Pancreas (tissue), 10 donors: ENCODE results near the gene IWS1. TPM values are rescaled to one million over a fixed set of nuclear protein-coding genes. Genes with fewer than 3 reads are reported as not detected.
A peak's percentile ranks its signal among the peaks of the same experiment; 100 is the strongest.

Experiments used
- ATAC-seq, 4 donors: fragments of 200-7000 bp; cut with Tn5 transposase; one replicate each; pipeline versions ENCODE4 v1.8.0 to v1.9.1; 2020; ENCODE audit warnings: mild to moderate bottlenecking in 4 of 4, moderate library complexity in 4 of 4
- DNase-seq, 6 donors: peaks; one replicate each; pipeline ENCODE4 v3.0.0-alpha.2; 2020
- FAIRE-seq: peaks from 2 replicates; lab custom pipeline; 2012; peaks lifted over from hg19 to GRCh38; lab: Jason Lieb, UNC
- H3K27ac ChIP-seq, 4 donors: fragments of 200-600 bp; sonication (generic); 1 replicate in 3 of 4; 2 replicates in 1 of 4; pipeline versions ENCODE4 v1.5.0 to v1.8.0; 2020
- H3K27me3 ChIP-seq, 4 donors: fragments of 200-600 bp; one replicate each; pipeline ENCODE4 v1.8.0; 2021
- H3K36me3 ChIP-seq, 3 donors: fragments of 200-600 bp; sonication (generic) in 1 of 3; one replicate each; pipeline versions ENCODE4 v1.5.0 to v1.8.0; 2020 to 2021
- H3K4me1 ChIP-seq, 3 donors: fragments of 200-600 bp; one replicate each; pipeline ENCODE4 v1.8.0; 2021
- H3K4me3 ChIP-seq, 4 donors: fragments of 200-600 bp; sonication (generic) in 2 of 4; one replicate each; pipeline versions ENCODE4 v1.5.0 to v1.8.0; 2020 to 2021
- H3K9me3 ChIP-seq, 4 donors: fragments of 200-600 bp; one replicate each; pipeline ENCODE4 v1.8.0; 2021
- WGBS, 2 donors: extraction: QIAGEN DNeasy Blood & Tissue Kit; methylation state at CpG; one replicate each; pipeline ENCODE4 v1.1.7; 2013; 5-methylcytosine and 5-hydroxymethylcytosine counted together
- intact Hi-C, 3 donors: fragments of 100-400 bp; cut with DNase I; formaldehyde crosslinking; loops; one replicate each; pipeline versions ENCODE4 v1.11.1 to v1.14.2; 2022
- polyA plus RNA-seq, 2 donors: library from polyadenylated mRNA; stranded (reverse); fragments of 200-250 nt; gene quantifications; one replicate each; pipeline ENCODE4 v1.2.3, GENCODE V29; 2013
- total RNA-seq, 6 donors: library from RNA; stranded (reverse); fragmentation: NEBNext Ultra II Directional in 4 of 6; extraction: Animal tissue kit (Norgen Biotek cat#: 25700) in 4 of 6; gene quantifications; one replicate each; pipeline versions ENCODE4 v1.2.1 to v1.2.4, GENCODE V29; 2021 to 2023
- TF ChIP-seq, protein P1 (sequence below), 4 donors: fragments of 200-600 bp; sonication (generic) in 3 of 4; IDR thresholded peaks; one replicate each; pipeline versions ENCODE4 v1.5.0 to v1.8.0; 2021; ENCODE audit warnings: antibody characterized with exemption in 4 of 4
- donor health status: healthy with polysubstance abuse.
- donor health status: DM: no; HTN: no; CAD: no; lungs with moderate emphysema.
- donor health status: DM: no; HTN: no; CAD: no.
- donor health status: control.
- donor health status: control.
- donor health status: Bipolar disorder and iron deficiency.
- donor health status: DM: yes; HTN: yes; CAD: no.
- donor health status: DM: no; HTN: no; CAD: no.
- donor health status: DM: no; HTN: no; CAD: no.
- donor health status: DM: yes; HTN: yes; CAD: no.

IWS1 gene
- total and polyA plus RNA-seq, 8 donors, result 9.7 to 22.3 (median 13.9) TPM

- FAIRE-seq (no peak), ATAC-seq (peak in 3 of 4 donors; percentile 39 to 51 (median 50)), DNase-seq (peak in 1 of 6 donors; percentile 39)
- WGBS, 2 donors, result 92 to 93% methylated on average over 14 of the region's 14 CpGs
- Histone ChIP-seq H3K9me3 (no peaks in the 10 kb centered on the region), H3K4me1 (peaks cover 0 to 3% (median 0%) of the 10 kb centered on the region in 3 donors), H3K36me3 (no peaks in the 10 kb centered on the region), H3K27ac (no peak overlapping the region), H3K27me3 (no peaks in the 10 kb centered on the region), H3K4me3 (no peak overlapping the region)
- intact Hi-C loops, result no loop called here
- TF ChIP-seq, protein P1, sequence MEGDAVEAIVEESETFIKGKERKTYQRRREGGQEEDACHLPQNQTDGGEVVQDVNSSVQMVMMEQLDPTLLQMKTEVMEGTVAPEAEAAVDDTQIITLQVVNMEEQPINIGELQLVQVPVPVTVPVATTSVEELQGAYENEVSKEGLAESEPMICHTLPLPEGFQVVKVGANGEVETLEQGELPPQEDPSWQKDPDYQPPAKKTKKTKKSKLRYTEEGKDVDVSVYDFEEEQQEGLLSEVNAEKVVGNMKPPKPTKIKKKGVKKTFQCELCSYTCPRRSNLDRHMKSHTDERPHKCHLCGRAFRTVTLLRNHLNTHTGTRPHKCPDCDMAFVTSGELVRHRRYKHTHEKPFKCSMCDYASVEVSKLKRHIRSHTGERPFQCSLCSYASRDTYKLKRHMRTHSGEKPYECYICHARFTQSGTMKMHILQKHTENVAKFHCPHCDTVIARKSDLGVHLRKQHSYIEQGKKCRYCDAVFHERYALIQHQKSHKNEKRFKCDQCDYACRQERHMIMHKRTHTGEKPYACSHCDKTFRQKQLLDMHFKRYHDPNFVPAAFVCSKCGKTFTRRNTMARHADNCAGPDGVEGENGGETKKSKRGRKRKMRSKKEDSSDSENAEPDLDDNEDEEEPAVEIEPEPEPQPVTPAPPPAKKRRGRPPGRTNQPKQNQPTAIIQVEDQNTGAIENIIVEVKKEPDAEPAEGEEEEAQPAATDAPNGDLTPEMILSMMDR (IDR thresholded peaks at IDR 0.05), result no peak
These were observed 10.1 kb downstream of the IWS1 start for GRCh38 chr2:127516041-127516762.

- H3K27me3 ChIP-seq, result no peaks in the 10 kb centered on the region
- no peak overlapping the region for H3K4me3 ChIP-seq
- no peak for DNase-seq
- H3K9me3 ChIP-seq, result no peaks in the 10 kb centered on the region
- 80 to 83% methylated on average over 6 of the region's 6 CpGs for WGBS, 2 donors
- no peaks in the 10 kb centered on the region for H3K36me3 ChIP-seq
- ATAC-seq, result peak in 3 of 4 donors; percentile 19 to 70 (median 29)
- FAIRE-seq, result no peak
- no peak overlapping the region for H3K27ac ChIP-seq
- H3K4me1 ChIP-seq, result peaks cover 0 to 3% (median 0%) of the 10 kb centered on the region in 3 donors
- TF ChIP-seq, protein P1 (IDR thresholded peaks at IDR 0.05), result no peak
- intact Hi-C loops, result no loop called here
These were observed 10.8 kb downstream of the IWS1 start for GRCh38 chr2:127515383-127515915.

DNA sequence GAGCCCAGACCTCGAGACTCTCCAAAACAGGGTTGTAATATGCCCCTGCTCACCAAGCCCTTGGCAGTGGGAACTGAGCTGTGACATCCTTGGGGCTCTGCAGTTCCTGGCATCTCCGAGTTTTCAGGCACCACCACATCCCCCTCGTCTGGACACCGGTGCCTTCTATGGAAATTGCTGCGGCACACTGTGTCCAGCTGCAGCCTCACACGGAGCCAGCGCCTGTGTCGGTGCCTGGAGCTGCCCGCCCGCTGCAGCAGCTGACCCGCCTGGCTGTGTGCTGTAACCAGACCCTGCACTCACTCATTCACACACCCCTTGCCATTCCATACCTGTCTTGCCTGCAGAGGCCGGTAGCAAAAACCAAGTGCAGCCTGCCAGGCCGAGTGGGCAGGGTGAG is 11.8 kb downstream of the IWS1 start:
- ATAC-seq (peak in 1 of 4 donors; percentile 22), DNase-seq (no peak), FAIRE-seq (no peak)
- no peaks in the 10 kb centered on the region for H3K9me3 ChIP-seq
- WGBS, 2 donors, result 91 to 94% methylated on average over 13 of the region's 13 CpGs
- no peaks in the 10 kb centered on the region for H3K27me3 ChIP-seq
- H3K4me3 ChIP-seq, result no peak overlapping the region
- peaks cover 0 to 10% (median 0%) of the 10 kb centered on the region in 3 donors for H3K4me1 ChIP-seq
- intact Hi-C loops, result no loop called here
- H3K27ac ChIP-seq, result no peak overlapping the region
- H3K36me3 ChIP-seq, result no peaks in the 10 kb centered on the region
- TF ChIP-seq, protein P1 (IDR thresholded peaks at IDR 0.05), result no peak

GRCh38 chr2:127514076-127514475 is 12.2 kb downstream of the IWS1 start:
- FAIRE-seq (no peak), ATAC-seq (no peak), DNase-seq (no peak)
- H3K4me1 ChIP-seq, result peaks cover 0 to 10% (median 0%) of the 10 kb centered on the region in 3 donors
- H3K27ac ChIP-seq, result no peak overlapping the region
- TF ChIP-seq, protein P1 (IDR thresholded peaks at IDR 0.05), result no peak
- 69 to 77% methylated on average over 10 of the region's 10 CpGs for WGBS, 2 donors
- H3K9me3 ChIP-seq, result no peaks in the 10 kb centered on the region
- intact Hi-C loops, result no loop called here
- H3K4me3 ChIP-seq, result no peak overlapping the region
- H3K27me3 ChIP-seq, result no peaks in the 10 kb centered on the region
- no peaks in the 10 kb centered on the region for H3K36me3 ChIP-seq

DNA sequence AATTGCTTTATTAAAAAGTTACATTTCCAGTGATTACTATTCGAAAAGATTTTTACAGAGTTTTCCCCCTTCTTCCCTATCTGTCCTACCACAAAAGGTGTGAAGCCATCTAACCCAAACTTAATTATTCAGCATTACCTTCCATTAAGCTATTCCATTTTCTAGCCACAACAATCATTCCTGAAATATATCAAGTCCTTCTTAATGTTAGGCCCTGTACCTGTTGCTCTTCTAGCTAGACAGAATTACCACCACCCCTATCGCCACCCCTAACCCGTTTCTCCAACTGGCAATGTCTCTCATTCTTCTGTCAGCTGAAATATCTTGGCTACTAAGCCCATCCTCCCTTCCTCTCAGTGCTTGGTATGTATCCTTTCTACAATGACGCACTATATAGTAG is 13.9 kb downstream of the IWS1 start:
- no peak overlapping the region for H3K4me3 ChIP-seq
- no peak for ATAC-seq
- 91 to 94% methylated on average over 4 of the region's 4 CpGs for WGBS, 2 donors
- intact Hi-C loops, result no loop called here
- no peaks in the 10 kb centered on the region for H3K36me3 ChIP-seq
- TF ChIP-seq, protein P1 (IDR thresholded peaks at IDR 0.05), result no peak
- no peak for FAIRE-seq
- no peak for DNase-seq
- no peaks in the 10 kb centered on the region for H3K27me3 ChIP-seq
- peaks cover 0 to 25% (median 0%) of the 10 kb centered on the region in 3 donors for H3K4me1 ChIP-seq
- no peak overlapping the region for H3K27ac ChIP-seq
- no peaks in the 10 kb centered on the region for H3K9me3 ChIP-seq
